H4 (cell line): ENCODE measurements around the gene CRTC1. TPM values are rescaled to one million over a fixed set of nuclear protein-coding genes. Genes with fewer than 3 reads are reported as not detected.

Source experiments
- DNase-seq: peaks from one replicate; pipeline ENCODE4 v3.0.0-alpha.2; 2015; ENCODE audit warnings: low spot score
- total RNA-seq: library from RNA; depleted of rRNA; stranded (reverse); fragments of >200 nt; shearing (Covaris generic); gene quantifications from 2 replicates; pipeline ENCODE4 v1.2.3, GENCODE V29; 2014

The CRTC1 gene
- total RNA-seq, 1 experiment from 2014 or later: 2.3 TPM

GRCh38 chr19:18781885-18782527, 98.5 kb downstream of the CRTC1 start:
- DNase-seq: no peak

DNA sequence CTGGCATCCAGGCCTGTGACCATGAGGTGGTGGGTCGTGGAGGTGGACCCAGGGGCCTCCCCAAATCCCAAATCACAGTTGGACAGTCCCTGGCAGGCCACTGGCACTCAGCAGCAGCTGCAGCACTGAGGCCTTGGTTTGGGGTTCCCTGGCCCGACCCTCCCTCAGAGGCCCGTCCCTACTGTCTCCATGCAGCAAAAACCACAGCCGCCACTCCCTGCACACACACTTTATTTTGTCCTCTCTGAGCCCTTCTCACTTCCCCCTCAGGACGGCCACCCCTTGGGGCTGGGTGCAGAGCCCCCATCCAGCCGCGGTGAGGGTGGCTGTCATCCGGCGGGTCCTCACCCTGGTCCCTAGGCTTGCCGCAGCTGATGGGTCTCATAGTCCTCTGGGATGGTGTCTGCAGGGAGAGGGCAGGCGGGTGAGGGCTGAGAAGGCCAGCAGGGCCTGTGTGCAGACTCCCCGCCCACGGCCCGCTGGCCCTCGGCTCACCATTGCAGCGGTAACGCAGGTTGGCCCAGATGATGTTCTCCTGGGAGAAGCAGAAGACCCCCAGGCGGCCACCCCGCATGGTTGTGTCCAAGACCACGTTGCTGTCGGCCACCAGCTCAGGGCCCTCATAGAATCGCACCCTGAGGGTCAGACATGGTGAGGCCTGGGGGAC, 99.2 kb downstream of the CRTC1 start:
- no peak for DNase-seq

DNA sequence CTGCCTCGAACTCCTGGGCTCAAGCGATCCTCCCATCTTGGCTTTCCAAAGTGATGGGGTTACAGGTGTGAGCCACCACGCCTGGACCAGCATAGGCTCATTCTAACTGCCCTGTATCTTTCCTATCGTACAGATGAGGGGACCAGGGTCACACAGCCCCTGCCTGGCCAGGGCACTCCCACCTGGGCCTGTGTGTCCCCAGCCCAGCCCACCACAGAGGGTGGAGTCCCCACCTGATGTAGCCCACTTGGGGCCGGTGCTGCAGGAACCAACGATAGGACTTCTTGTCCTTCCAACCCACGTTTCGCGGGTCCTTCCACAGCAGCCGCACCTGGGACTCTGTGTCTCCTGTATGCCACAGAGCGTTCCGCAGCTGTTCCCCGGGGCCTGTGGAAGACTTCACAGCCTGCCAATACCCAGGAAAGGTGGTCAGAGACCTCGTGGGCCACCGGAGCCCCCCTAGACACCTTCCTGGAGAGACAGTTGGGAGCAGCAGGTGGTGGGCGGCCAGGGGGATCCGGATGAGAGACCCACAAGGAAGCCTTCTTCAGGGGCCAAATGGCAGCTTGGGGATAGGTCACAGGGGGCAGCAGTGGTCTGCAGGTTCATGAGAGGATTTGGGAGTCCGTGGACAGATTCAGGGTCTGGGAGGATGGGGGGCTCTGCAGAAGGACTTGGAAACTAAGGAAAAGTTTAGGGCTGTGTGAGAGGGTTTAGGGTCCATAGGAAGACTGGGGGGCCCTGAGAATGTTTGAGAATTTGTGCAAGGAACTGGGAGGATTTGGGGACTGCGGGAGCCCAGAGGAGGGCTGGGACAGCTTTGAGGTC, 100.7 kb downstream of the CRTC1 start:
- DNase-seq: no peak

GRCh38 chr19:18784786-18785120, 101.3 kb downstream of the CRTC1 start:
- DNase-seq: no peak

DNA sequence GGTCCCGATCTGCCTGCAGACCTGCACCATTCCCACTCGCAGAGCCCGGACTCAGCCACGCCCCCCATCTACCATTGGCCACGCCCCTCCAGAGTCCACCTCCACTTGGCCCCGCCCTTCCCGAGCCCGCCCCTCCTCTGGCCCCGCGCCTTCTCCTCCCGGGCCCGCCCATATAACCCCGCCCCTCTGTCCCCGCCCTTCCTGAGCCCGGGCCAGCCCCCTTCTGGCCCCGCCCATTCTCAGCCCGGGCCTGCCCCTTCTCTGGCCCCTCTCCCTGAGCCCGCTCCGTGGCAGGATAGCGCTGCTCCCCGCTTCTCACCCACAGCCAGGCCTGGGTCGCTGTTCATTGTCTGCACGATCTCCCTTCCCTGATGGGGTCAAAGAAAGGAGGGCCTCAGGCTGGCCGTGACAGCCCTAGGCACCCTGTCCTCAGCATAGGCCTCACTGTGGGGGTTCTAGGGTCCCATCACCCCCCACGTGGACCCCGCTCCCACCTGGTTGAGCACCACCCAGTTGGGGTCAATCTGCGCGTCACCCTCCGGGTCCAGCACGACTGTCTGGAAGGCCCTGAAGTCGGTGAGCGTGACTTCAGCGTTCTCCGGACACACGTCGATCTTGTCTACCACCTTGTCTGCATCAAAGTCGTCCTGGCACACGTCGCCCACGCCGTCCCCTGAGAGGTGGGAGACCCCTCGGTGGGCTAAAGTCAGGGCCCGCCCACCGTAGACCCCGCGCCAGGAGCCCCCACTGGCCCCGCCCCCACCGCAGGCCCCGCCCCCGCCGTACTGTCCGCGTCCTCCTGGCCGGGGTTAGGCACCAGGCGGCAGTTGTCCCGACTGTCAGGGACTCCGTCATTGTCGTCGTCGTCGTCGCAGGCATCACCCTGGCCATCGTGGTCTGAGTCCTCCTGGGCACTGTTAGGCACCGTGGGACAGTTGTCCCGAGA, 102.0 kb downstream of the CRTC1 start:
- DNase-seq: no peak

DNA sequence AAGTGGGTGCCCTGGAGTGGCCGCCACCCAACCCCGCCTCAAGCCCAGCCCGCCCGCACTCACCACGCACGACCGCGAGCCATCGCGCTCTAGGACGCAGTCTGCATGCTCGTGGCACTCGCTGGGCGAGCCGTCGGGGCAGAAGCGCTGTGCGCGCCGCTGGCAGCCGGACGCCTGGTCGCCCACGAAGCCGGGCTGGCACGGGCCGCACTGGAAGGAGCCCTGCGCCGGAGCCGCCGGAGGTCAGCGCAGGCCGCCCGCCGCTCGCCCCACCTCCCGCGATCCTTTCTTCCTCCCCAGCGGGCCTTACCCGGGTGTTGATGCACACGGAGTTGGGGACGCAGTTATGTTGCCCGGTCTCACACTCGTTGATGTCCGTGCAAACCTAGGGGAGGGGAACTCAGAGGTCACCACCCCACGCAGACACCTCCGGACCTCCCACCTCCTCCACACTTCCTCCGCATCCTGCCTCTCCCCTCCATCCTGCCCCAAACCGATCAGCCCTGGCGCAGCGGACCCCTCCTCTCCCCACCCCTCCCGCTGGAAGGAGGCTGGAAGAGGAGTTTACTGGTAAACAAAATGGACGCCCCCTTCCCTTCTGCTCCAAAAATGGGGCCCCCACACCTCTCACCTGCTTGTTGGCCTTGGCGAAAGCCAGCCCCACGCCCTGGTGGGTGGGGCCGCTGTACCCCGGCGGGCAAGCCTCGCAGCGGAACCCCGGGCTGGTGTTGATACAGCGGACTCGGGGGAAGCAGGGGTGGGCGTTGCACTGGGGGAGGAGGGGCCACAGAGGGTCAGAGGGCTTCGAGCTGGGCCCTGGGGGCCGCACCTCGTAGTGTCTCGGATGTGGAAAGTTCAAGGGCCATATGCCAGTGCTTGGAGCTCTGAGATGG, 105.3 kb downstream of the CRTC1 start:
- no peak for DNase-seq

- DNase-seq: no peak
Observed at GRCh38 chr19:18789422-18789869, 106.0 kb downstream of the CRTC1 start.

- DNase-seq: no peak
Observed at GRCh38 chr19:18789883-18790565, 106.5 kb downstream of the CRTC1 start.

GRCh38 chr19:18790566-18791314, 107.3 kb downstream of the CRTC1 start, which contains the start of gene COMP:
COMP (minus strand) TSS chr19:18791305; CDS start chr19:18791269, 36 bp downstream.
- DNase-seq: no peak

DNA sequence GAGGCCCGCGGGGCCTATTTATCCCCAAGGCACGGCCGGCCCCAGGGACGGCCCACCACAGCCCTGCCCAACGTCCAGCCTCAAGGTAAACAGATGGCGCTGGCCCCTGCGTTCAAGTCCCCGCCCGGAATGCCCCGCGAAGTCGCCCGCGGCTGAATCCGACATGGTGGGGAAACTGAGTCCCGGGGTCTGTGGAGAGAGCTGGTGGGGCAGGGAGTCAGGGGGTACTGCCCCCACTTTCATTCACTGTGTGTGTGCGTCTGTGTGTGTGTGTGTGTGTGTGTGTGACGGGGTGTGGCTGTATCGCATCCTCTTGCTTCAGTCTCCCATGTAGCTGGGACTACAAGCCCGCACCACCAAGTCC, 107.8 kb downstream of the CRTC1 start:
- DNase-seq: no peak

DNA sequence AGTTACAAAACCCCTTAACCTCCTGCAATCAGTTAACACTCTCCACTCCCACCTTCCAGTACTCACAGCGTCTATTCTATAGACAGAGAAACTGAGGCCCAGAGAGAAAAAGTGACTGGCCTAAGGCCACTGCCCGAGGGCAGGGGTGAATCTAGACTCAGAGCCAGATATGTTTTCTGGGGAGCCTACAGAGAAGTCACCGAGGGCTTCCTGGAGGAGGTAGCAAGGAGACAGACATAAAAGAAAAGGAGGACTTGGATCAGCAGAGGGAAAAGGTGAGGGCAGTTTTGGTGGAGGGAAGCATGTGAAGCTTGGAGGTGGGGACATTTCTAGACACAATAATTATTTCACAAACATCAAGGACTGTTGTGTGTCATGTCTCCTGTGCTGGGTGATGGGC, 109.2 kb downstream of the CRTC1 start:
- no peak for DNase-seq

DNA sequence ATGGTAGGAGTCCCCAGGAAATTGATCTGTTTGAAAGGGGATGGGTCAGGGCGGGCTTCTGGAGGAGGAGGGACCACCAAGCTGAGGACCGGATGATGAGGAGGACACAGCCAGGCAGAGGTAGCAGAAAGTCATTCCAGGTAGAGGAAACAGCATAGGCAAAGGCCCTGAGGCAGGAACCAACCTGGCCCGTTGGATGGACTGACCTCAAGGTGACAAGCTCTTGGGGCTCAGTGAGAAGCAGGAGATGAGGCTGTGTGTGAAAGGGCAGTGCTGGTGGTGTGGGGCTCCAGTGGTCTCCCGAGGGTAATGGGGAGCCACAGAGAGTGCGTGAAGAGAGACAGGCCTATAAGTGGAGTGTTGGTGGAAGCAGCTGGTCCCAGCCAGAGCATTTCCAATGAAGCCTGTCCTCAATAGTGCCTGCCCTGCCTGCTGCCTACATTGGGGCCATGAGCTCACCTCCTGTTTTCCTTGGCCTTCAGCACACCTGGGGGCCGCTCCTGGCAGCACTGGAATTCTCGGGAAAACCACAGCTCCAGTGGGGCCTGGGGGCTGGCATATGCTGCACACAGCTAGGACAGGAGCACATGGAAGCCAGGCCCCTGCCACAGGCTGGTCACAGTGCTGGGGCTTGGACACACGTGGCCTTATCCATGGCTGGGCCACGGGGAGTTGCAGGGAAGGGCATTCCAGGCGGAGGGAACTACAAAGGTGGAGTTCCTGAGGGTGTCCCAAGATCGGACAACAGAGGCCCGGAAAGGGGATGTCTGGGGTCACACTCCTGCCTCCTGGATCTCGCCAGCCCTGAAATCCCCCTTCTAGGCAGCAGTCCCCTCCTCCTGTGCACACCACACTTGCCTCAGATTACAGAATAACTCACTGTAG, 109.9 kb downstream of the CRTC1 start:
- DNase-seq: no peak

- DNase-seq: no peak
Observed at GRCh38 chr19:18794029-18794313, 110.5 kb downstream of the CRTC1 start.

GRCh38 chr19:18794692-18795091, 111.2 kb downstream of the CRTC1 start:
- no peak for DNase-seq

- no peak for DNase-seq
Observed at GRCh38 chr19:18795540-18795939, 112.1 kb downstream of the CRTC1 start.

DNA sequence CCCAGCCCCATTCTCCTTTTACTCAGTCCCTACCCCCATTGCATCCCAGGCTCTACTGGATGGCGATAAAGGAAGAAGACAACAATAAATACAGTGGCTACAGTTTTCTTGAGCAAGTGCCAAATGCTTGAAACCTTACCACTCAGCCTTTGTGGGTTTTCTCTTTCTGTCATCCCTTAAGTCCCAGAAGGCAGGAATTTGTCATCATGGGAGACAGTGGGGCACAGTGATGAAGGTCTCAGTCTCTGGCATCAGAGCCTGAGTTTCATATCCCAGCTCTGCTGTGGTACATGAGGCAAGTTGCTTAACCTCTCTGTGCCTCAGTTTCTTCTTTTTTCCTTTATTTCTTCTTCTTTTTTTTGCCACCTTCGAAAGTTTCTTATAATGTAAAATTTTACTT, 112.8 kb downstream of the CRTC1 start:
- no peak for DNase-seq

GRCh38 chr19:18798384-18799352, 115.2 kb downstream of the CRTC1 start:
- no peak for DNase-seq
